ENCODE measurements around the gene JARID2.

The JARID2 gene

GRCh38 chr6:15410126-15410391 is 164.2 kb downstream of the JARID2 start:
- Histone ChIP-seq H3K4me3 (ENCODE audit: low read depth, low read length) (no peak overlapping the region), H3K9me3 (ENCODE audit: control insufficient read depth, insufficient read depth, low read depth, low read length) (no peaks in the 10 kb centered on the region), H3K27ac (ENCODE audit: extremely low read depth, low read depth, low read length) (no peak overlapping the region), H3K36me3 (ENCODE audit: control insufficient read depth in 2 of 2, insufficient read depth in 1 of 2, low read length in 2 of 2) (peaks cover 0 to 5% of the 10 kb centered on the region in 2 experiments; a peak in 1 of 3 replicates), H3K4me1 (ENCODE audit: control insufficient read depth, insufficient read depth, low read length) (peaks cover 44% of the 10 kb centered on the region)
- ChIA-PET CTCF (interaction anchor here (1.3 kb wide), 1 partner anchor 9 kb away, joined by 5 read pairs; no protein-coding TSS in a partner anchor), POLR2A (interaction anchor here (1.4 kb wide), 1 partner anchor 10 kb away, joined by 3 read pairs; no protein-coding TSS in a partner anchor)
- TF ChIP-seq, protein P1, sequence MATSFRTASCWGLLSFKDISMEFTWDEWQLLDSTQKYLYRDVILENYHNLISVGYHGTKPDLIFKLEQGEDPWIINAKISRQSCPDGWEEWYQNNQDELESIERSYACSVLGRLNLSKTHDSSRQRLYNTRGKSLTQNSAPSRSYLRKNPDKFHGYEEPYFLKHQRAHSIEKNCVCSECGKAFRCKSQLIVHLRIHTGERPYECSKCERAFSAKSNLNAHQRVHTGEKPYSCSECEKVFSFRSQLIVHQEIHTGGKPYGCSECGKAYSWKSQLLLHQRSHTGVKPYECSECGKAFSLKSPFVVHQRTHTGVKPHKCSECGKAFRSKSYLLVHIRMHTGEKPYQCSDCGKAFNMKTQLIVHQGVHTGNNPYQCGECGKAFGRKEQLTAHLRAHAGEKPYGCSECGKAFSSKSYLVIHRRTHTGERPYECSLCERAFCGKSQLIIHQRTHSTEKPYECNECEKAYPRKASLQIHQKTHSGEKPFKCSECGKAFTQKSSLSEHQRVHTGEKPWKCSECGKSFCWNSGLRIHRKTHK (tag by site-specific recombination; IDR thresholded peaks at IDR 0.05) = no peak
- TF ChIP-seq ZNF18 (tag by site-specific recombination; IDR thresholded peaks at IDR 0.05) (no peak), ZNF785 (tag by site-specific recombination; IDR thresholded peaks at IDR 0.05) (no peak), ZNF670 (tag by site-specific recombination; IDR thresholded peaks at IDR 0.05; ENCODE audit: low read depth) (no peak), REST (tag by site-specific recombination; IDR thresholded peaks at IDR 0.05) (no peak), ZNF19 (tag by site-specific recombination; IDR thresholded peaks at IDR 0.05; ENCODE audit: low read depth) (no peak), ZBTB21 (tag by site-specific recombination; IDR thresholded peaks at IDR 0.05) (no peak), INSM2 (tag by site-specific recombination; IDR thresholded peaks at IDR 0.05) (no peak), TRIM28 (IDR thresholded peaks at IDR 0.05; ENCODE audit: borderline replicate concordance, low read length) (no peak), ZNF155 (tag by site-specific recombination; IDR thresholded peaks at IDR 0.05) (no peak), ZNF426 (tag by site-specific recombination; IDR thresholded peaks at IDR 0.05) (no peak), ZBTB1 (tag by site-specific recombination; IDR thresholded peaks at IDR 0.05) (no peak), ZNF660 (tag by site-specific recombination; IDR thresholded peaks at IDR 0.05) (no peak), PRDM4 (tag by site-specific recombination; IDR thresholded peaks at IDR 0.05) (no peak)
- TF ChIP-seq, protein P2, sequence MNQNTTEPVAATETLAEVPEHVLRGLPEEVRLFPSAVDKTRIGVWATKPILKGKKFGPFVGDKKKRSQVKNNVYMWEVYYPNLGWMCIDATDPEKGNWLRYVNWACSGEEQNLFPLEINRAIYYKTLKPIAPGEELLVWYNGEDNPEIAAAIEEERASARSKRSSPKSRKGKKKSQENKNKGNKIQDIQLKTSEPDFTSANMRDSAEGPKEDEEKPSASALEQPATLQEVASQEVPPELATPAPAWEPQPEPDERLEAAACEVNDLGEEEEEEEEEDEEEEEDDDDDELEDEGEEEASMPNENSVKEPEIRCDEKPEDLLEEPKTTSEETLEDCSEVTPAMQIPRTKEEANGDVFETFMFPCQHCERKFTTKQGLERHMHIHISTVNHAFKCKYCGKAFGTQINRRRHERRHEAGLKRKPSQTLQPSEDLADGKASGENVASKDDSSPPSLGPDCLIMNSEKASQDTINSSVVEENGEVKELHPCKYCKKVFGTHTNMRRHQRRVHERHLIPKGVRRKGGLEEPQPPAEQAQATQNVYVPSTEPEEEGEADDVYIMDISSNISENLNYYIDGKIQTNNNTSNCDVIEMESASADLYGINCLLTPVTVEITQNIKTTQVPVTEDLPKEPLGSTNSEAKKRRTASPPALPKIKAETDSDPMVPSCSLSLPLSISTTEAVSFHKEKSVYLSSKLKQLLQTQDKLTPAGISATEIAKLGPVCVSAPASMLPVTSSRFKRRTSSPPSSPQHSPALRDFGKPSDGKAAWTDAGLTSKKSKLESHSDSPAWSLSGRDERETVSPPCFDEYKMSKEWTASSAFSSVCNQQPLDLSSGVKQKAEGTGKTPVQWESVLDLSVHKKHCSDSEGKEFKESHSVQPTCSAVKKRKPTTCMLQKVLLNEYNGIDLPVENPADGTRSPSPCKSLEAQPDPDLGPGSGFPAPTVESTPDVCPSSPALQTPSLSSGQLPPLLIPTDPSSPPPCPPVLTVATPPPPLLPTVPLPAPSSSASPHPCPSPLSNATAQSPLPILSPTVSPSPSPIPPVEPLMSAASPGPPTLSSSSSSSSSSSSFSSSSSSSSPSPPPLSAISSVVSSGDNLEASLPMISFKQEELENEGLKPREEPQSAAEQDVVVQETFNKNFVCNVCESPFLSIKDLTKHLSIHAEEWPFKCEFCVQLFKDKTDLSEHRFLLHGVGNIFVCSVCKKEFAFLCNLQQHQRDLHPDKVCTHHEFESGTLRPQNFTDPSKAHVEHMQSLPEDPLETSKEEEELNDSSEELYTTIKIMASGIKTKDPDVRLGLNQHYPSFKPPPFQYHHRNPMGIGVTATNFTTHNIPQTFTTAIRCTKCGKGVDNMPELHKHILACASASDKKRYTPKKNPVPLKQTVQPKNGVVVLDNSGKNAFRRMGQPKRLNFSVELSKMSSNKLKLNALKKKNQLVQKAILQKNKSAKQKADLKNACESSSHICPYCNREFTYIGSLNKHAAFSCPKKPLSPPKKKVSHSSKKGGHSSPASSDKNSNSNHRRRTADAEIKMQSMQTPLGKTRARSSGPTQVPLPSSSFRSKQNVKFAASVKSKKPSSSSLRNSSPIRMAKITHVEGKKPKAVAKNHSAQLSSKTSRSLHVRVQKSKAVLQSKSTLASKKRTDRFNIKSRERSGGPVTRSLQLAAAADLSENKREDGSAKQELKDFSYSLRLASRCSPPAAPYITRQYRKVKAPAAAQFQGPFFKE (tag by site-specific recombination; IDR thresholded peaks at IDR 0.05; ENCODE audit: borderline replicate concordance) = no peak
- TF ChIP-seq, protein P3, sequence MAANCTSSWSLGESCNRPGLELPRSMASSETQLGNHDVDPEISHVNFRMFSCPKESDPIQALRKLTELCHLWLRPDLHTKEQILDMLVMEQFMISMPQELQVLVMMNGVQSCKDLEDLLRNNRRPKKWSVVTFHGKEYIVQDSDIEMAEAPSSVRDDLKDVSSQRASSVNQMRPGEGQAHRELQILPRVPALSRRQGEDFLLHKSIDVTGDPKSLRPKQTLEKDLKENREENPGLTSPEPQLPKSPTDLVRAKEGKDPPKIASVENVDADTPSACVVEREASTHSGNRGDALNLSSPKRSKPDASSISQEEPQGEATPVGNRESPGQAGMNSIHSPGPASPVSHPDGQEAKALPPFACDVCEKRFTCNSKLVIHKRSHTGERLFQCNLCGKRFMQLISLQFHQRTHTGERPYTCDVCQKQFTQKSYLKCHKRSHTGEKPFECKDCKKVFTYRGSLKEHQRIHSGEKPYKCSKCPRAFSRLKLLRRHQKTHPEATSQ (tag by site-specific recombination; IDR thresholded peaks at IDR 0.05) = no peak
